Neural crest cell (in vitro differentiated cells): ENCODE results near the gene OR7G3. TPM values are rescaled to one million over a fixed set of nuclear protein-coding genes. Genes with fewer than 3 reads are reported as not detected.

Experiments
- DNase-seq: peaks from one replicate; pipeline ENCODE4 v3.0.0; 2021; ENCODE audit warnings: low read depth, mixed read lengths, low spot score
- H3K27ac Mint-ChIP-seq: one replicate; pipeline ENCODE4 v1.8.0; 2021; ENCODE audit warnings: mild to moderate bottlenecking, mixed read lengths; ENCODE audit not compliant: unreplicated experiment
- H3K27me3 Mint-ChIP-seq: 2 replicates; pipeline ENCODE4 v1.8.0; 2021; ENCODE audit warnings: low read depth, mild to moderate bottlenecking, mixed read lengths
- H3K36me3 Mint-ChIP-seq: 2 replicates; pipeline ENCODE4 v1.8.0; 2021; ENCODE audit warnings: low read depth, mild to moderate bottlenecking, mixed read lengths
- H3K4me1 Mint-ChIP-seq: 2 replicates; pipeline ENCODE4 v1.8.0; 2021; ENCODE audit warnings: mixed read lengths
- H3K4me3 Mint-ChIP-seq: one replicate; pipeline ENCODE4 v1.8.0; 2021; ENCODE audit warnings: mild to moderate bottlenecking, mixed read lengths
- H3K9me3 Mint-ChIP-seq: 2 replicates; pipeline ENCODE4 v1.8.0; 2021; ENCODE audit warnings: mixed read lengths
- total RNA-seq: library from RNA; stranded (reverse); gene quantifications from 2 replicates; pipeline ENCODE4 v1.2.1, GENCODE V29; 2021
- TF ChIP-seq, protein P1 (sequence below): fragments of 200-600 bp; sonication (generic); conservative IDR thresholded peaks from 2 replicates; pipeline ENCODE4 v1.5.0; 2021; ENCODE audit warnings: antibody characterized with exemption, mild to moderate bottlenecking

Gene OR7G3
- total RNA-seq, 1 donor from 2014 or later: not detected

DNA sequence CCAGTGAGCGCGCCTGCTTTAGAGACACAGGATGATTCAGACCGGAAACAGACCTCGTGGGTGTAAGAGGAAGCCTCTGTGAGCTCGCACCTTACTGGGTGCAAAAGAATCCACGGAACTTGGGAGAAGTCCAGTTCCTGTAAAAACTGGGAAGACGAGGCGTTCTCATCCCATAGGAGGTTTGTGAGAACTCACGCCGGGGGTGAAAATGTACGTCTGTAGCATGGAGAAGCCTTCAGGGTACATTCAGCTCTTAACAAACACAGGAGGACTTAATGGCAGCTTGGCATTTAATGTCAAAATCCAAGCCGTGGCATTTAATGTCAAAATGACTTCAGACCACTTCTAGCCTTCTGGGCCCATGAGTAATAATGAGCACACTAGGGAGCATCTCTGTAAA lies 34.7 kb upstream of the OR7G3 start:
- H3K36me3 Mint-ChIP-seq: peaks cover 83% of the 10 kb centered on the region
- H3K27ac Mint-ChIP-seq: no peak overlapping the region
- TF ChIP-seq, protein P1, sequence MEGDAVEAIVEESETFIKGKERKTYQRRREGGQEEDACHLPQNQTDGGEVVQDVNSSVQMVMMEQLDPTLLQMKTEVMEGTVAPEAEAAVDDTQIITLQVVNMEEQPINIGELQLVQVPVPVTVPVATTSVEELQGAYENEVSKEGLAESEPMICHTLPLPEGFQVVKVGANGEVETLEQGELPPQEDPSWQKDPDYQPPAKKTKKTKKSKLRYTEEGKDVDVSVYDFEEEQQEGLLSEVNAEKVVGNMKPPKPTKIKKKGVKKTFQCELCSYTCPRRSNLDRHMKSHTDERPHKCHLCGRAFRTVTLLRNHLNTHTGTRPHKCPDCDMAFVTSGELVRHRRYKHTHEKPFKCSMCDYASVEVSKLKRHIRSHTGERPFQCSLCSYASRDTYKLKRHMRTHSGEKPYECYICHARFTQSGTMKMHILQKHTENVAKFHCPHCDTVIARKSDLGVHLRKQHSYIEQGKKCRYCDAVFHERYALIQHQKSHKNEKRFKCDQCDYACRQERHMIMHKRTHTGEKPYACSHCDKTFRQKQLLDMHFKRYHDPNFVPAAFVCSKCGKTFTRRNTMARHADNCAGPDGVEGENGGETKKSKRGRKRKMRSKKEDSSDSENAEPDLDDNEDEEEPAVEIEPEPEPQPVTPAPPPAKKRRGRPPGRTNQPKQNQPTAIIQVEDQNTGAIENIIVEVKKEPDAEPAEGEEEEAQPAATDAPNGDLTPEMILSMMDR: no peak
- no peaks in the 10 kb centered on the region for H3K27me3 Mint-ChIP-seq
- peaks cover 19% of the 10 kb centered on the region for H3K9me3 Mint-ChIP-seq
- no peak for DNase-seq
- no peaks in the 10 kb centered on the region for H3K4me1 Mint-ChIP-seq
- H3K4me3 Mint-ChIP-seq: no peak overlapping the region

DNA sequence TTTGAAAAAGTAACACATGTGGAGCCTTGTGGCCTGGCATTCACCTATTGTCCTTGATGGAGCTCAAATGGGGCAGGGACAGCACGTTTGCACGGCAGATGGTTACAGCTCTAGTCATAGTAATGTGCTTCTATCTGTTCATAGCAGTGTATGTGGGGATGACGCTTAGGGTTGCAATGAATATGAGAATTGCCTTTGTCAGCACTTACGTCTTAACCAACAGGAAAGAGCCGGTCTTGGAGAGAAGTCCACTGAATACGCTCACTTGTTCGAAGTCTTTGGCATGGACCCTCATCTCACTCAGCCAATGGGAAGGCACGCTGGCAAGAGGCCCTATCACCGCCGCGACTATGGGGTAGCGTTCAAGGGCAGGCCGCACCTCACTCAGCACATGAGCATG lies 33.1 kb upstream of the OR7G3 start:
- no peaks in the 10 kb centered on the region for H3K4me1 Mint-ChIP-seq
- TF ChIP-seq, protein P1: no peak
- no peaks in the 10 kb centered on the region for H3K27me3 Mint-ChIP-seq
- no peak for DNase-seq
- H3K9me3 Mint-ChIP-seq: peaks cover 25% of the 10 kb centered on the region
- H3K27ac Mint-ChIP-seq: no peak overlapping the region
- no peak overlapping the region for H3K4me3 Mint-ChIP-seq
- H3K36me3 Mint-ChIP-seq: peaks cover 91% of the 10 kb centered on the region

DNA sequence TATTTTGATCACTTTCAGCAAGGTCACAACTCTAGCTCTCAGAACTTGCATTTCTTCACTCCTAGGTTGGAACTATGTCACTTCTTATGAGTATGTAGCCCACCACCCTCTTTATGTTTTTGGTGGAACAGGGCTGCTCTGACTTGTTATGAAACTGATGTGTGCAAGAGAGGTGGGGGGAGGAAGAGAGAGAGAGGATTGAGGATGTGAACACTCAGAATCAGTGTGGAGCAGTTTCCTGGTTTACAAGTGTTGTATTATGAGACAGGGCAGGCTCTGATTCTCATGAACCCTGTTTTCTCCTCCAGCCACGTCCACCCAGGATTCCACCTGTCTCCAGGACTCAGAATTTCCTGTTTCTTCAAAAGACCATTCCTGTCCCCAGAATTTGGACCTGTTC lies 29.6 kb upstream of the OR7G3 start:
- Mint-ChIP-seq H3K4me3 (no peak overlapping the region), H3K36me3 (peaks cover 95% of the 10 kb centered on the region), H3K9me3 (peaks cover 39% of the 10 kb centered on the region), H3K4me1 (no peaks in the 10 kb centered on the region), H3K27ac (no peak overlapping the region), H3K27me3 (no peaks in the 10 kb centered on the region)
- DNase-seq: no peak
- TF ChIP-seq, protein P1: no peak

DNA sequence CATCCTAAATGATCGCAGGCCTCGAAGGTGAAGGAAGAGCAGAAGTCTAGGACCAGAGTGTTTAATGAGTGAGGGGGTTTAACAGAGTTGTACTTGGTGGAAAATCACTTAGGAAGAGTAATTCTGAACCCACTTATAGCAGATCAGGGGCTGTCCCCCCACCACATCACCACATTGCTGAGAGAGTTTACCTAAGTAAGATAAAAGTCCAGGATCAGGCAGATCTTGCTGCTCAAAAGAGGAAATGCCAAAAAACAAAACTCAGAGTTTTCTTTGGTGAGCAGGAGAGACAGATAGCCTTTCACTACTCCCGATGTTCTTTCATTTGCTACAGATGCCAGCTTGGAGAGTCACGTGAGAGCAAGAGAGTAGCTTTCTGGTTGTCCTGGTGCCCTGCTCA lies 28.8 kb upstream of the OR7G3 start:
- DNase-seq: no peak
- Mint-ChIP-seq H3K36me3 (peaks cover 95% of the 10 kb centered on the region), H3K9me3 (peaks cover 39% of the 10 kb centered on the region), H3K27ac (no peak overlapping the region), H3K4me3 (no peak overlapping the region), H3K27me3 (no peaks in the 10 kb centered on the region), H3K4me1 (no peaks in the 10 kb centered on the region)
- TF ChIP-seq, protein P1: no peak

DNA sequence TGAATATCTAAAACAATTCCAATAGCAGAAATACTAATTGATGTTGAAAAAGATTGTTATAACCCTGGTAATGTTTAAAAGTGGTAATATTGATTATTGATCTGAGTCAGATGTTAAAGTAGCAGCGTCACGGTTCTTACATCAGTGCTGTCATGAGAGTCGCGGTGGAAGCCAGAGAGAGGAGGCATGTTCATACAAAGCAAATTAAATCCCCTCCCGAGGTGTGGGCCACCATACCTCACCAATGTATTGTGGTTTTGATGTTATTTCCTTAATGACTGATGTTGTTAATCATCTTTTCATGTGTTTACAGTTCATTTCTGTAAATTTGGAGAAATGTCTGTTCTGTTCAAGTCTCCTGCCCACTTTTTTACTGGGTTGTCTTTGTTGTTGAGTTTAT lies 24.6 kb upstream of the OR7G3 start:
- Mint-ChIP-seq H3K4me3 (no peak overlapping the region), H3K9me3 (peaks cover 46% of the 10 kb centered on the region), H3K4me1 (no peaks in the 10 kb centered on the region), H3K27ac (no peak overlapping the region), H3K36me3 (peaks cover 95% of the 10 kb centered on the region), H3K27me3 (no peaks in the 10 kb centered on the region)
- TF ChIP-seq, protein P1: no peak
- no peak for DNase-seq

DNA sequence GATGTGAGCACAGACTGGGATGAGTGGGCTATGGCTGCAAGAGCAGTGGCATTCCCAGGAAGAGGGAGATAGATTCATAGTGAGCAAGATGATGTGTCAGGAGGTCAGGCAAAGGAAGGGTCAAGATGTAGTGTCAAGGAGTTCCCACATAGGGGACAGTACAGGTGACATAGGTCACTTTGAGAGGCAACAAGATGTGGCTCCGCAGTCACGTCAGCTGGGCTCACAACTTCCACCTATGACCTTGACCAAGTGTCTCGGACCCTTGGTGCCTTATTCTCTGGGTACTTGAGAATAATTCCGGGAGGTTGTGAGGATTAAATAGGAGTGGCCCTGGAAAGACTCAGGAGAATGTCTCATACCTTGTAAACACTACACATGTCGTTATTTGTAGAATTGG lies 23.9 kb upstream of the OR7G3 start:
- DNase-seq: no peak
- H3K36me3 Mint-ChIP-seq: peaks cover 91% of the 10 kb centered on the region
- H3K4me3 Mint-ChIP-seq: no peak overlapping the region
- TF ChIP-seq, protein P1: no peak
- H3K27ac Mint-ChIP-seq: no peak overlapping the region
- H3K4me1 Mint-ChIP-seq: no peaks in the 10 kb centered on the region
- H3K27me3 Mint-ChIP-seq: no peaks in the 10 kb centered on the region
- peaks cover 47% of the 10 kb centered on the region for H3K9me3 Mint-ChIP-seq
